Measurements from ENCODE around the gene VASP.
A peak's percentile ranks its signal among the peaks of the same experiment; 100 is the strongest.

The VASP gene

DNA sequence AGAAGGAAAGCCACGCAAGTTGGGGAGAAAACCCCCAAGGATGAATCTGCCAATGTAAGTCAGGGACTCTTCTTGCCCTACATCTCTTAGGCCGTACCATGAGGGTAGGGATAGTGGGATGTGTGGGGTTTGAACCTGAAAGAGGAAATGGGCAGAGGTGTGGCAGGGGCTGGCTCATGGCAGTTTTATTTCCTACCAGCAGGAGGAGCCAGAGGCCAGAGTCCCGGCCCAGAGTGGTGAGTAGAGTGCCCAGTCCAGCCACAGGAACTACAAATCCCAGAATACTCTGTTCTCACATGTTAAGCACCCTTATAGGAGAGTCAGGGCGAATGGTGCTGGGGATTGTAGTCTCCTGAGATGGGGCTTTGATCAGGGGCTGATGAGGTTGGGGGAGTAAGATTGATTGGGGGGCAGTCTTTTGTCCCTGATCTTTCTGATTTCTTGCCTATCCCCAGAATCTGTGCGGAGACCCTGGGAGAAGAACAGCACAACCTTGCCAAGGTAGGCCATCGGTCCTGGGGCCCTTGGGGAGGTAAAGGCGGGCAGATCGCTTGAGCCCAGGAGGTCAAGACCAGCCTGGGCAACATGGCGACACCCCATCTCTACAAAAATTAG is 16.5 kb downstream of the VASP start:
- peaks cover 12% of the 10 kb centered on the region for H3K4me1 ChIP-seq
- H4K20me1 ChIP-seq = peaks cover 26% of the 10 kb centered on the region
- no peaks in the 10 kb centered on the region for H3K9me3 ChIP-seq
- no peak overlapping the region for H3K27ac ChIP-seq
- no peak overlapping the region for H3K4me2 ChIP-seq
- no peak overlapping the region for H3K4me3 ChIP-seq
- H3K36me3 ChIP-seq = peaks cover 83% of the 10 kb centered on the region
- no peak for TF ChIP-seq Cebpa-rat (IDR thresholded peaks at IDR 0.05)
- no peaks in the 10 kb centered on the region for H3K27me3 ChIP-seq
- no peak overlapping the region for H3K9ac ChIP-seq

GRCh38 chr19:45524575-45525129 is 17.4 kb downstream of the VASP start:
- no peak overlapping the region for H3K9ac ChIP-seq
- TF ChIP-seq Cebpa-rat (IDR thresholded peaks at IDR 0.05) = no peak

DNA sequence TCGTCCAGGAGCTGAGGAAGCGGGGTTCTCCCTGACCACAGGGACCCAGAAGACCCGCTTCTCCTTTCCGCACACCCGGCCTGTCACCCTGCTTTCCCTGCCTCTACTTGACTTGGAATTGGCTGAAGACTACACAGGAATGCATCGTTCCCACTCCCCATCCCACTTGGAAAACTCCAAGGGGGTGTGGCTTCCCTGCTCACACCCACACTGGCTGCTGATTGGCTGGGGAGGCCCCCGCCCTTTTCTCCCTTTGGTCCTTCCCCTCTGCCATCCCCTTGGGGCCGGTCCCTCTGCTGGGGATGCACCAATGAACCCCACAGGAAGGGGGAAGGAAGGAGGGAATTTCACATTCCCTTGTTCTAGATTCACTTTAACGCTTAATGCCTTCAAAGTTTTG is 18.9 kb downstream of the VASP start:
- Histone ChIP-seq H3K36me3 (peaks cover 60% of the 10 kb centered on the region), H3K27me3 (no peaks in the 10 kb centered on the region), H3K4me3 (no peak overlapping the region), H3K4me2 (peak overlapping the region; percentile 26), H3K4me1 (peaks cover 12% of the 10 kb centered on the region), H3K9ac (no peak overlapping the region), H3K27ac (no peak overlapping the region), H3K9me3 (peaks cover 9% of the 10 kb centered on the region), H4K20me1 (peaks cover 8% of the 10 kb centered on the region)
- TF ChIP-seq Cebpa-rat (IDR thresholded peaks at IDR 0.05) = no peak

More at GRCh38 chr19:45524575-45525129, 17.4 kb downstream of the VASP start:
- H3K9me3 ChIP-seq = no peaks in the 10 kb centered on the region
- H3K4me3 ChIP-seq = no peak overlapping the region
- H3K4me1 ChIP-seq = peaks cover 12% of the 10 kb centered on the region
- no peak overlapping the region for H3K27ac ChIP-seq
- no peak overlapping the region for H3K4me2 ChIP-seq
- peaks cover 74% of the 10 kb centered on the region for H3K36me3 ChIP-seq
- H3K27me3 ChIP-seq = no peaks in the 10 kb centered on the region
- H4K20me1 ChIP-seq = peaks cover 20% of the 10 kb centered on the region

DNA sequence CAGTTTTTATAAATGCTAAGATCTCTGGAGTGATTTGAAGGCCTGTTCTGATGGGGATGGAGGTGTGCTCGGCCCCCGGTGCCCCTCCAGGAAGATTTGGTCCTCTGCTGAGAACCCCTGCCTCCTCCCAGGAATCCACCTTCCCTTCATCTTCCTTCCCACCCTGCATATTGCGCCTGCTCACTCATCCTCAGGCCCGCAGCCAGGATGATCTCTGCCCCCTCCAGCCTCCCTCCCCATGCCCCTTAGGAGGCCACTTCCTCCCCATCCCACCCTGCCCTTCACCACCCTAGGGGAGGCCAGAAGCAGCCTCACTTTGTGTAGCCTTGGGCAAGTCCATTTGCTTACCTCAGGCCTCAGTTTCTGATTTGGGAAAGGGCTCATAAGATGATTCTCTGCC is 19.7 kb downstream of the VASP start:
- H3K9me3 ChIP-seq = peaks cover 18% of the 10 kb centered on the region
- H4K20me1 ChIP-seq = peaks cover 5% of the 10 kb centered on the region
- H3K4me2 ChIP-seq = peak overlapping the region; percentile 26; the same call in 1 of the 2 replicates
- H3K4me1 ChIP-seq = peaks cover 12% of the 10 kb centered on the region
- H3K9ac ChIP-seq = no peak overlapping the region
- no peaks in the 10 kb centered on the region for H3K27me3 ChIP-seq
- H3K36me3 ChIP-seq = peaks cover 58% of the 10 kb centered on the region
- H3K4me3 ChIP-seq = no peak overlapping the region
- H3K27ac ChIP-seq = no peak overlapping the region
- no peak for TF ChIP-seq Cebpa-rat (IDR thresholded peaks at IDR 0.05)

DNA sequence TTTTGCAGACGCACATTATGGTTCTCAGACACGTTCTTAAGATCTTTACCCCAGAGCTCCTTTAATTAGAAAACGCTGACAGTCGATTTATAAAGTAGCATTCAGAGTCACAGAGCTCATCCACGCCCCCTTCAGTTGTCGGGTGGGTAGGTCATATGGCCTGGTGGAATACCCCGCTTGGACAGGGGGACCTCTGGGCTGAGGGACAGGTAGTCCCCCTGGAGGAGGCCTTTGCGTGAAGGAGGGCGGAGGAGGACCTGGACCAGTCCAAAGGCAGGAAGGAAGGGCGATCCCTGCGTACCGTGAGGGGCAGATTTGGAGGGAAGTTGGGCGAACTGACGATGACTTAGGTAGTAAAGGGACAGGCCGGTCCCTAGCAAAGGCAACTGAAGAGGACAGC is 20.5 kb downstream of the VASP start:
- Histone ChIP-seq H3K9me3 (peaks cover 22% of the 10 kb centered on the region), H4K20me1 (peaks cover 5% of the 10 kb centered on the region; the same call in 1 of the 2 replicates), H3K36me3 (peaks cover 52% of the 10 kb centered on the region), H3K4me3 (no peak overlapping the region), H3K4me1 (peaks cover 12% of the 10 kb centered on the region), H3K9ac (no peak overlapping the region), H3K4me2 (no peak overlapping the region), H3K27ac (no peak overlapping the region), H3K27me3 (no peaks in the 10 kb centered on the region)
- no peak for TF ChIP-seq Cebpa-rat (IDR thresholded peaks at IDR 0.05)

DNA sequence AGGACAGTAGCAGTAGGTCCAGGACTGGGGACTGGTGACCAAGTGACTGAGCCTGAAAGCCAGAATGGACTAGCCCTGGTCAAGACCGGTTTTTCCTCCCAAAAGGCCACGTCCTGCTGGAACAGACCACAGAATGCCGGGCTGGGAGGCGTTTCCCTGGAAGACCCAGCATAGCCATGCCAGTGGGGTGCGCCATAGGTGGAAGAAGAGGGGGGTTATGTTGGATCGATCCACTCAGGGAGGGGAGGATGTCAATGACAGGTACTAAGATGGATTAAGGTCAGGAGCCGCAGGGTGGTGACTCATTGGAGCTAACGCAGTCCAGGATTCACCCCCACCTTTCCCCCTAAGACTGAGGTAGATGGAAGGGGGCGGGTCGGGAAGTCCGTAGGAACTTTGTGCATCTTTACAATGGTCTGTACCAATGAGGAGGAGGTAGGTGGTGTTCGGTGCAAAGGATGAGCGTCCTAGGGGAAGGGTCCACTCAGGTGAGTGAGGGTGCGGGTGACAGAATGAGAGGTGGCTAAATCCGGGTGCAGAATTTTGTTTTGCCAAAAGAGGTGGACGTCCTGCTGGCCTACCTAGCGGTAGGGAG is 21.0 kb downstream of the VASP start:
- Histone ChIP-seq H3K4me2 (no peak overlapping the region), H3K9ac (no peak overlapping the region), H3K27me3 (no peaks in the 10 kb centered on the region), H3K9me3 (peaks cover 22% of the 10 kb centered on the region), H3K27ac (no peak overlapping the region), H3K4me3 (no peak overlapping the region), H4K20me1 (peaks cover 5% of the 10 kb centered on the region; the same call in 1 of the 2 replicates), H3K4me1 (peaks cover 12% of the 10 kb centered on the region), H3K36me3 (peaks cover 50% of the 10 kb centered on the region)
- no peak for TF ChIP-seq Cebpa-rat (IDR thresholded peaks at IDR 0.05)

- Histone ChIP-seq H3K4me3 (no peak overlapping the region), H3K9ac (no peak overlapping the region)
Measured at GRCh38 chr19:45528744-45529419, 21.6 kb downstream of the VASP start.

GRCh38 chr19:45529420-45529785 is 22.1 kb downstream of the VASP start:
- Histone ChIP-seq H4K20me1 (peaks cover 5% of the 10 kb centered on the region; the same call in 1 of the 2 replicates), H3K4me2 (no peak overlapping the region)

More at GRCh38 chr19:45528744-45529419, 21.6 kb downstream of the VASP start:
- peaks cover 5% of the 10 kb centered on the region; the same call in 1 of the 2 replicates for H4K20me1 ChIP-seq
- H3K27me3 ChIP-seq = no peaks in the 10 kb centered on the region
- H3K36me3 ChIP-seq = peaks cover 49% of the 10 kb centered on the region
- H3K4me1 ChIP-seq = peaks cover 12% of the 10 kb centered on the region
- no peak for TF ChIP-seq Cebpa-rat (IDR thresholded peaks at IDR 0.05)
- no peak overlapping the region for H3K4me2 ChIP-seq
- no peak overlapping the region for H3K27ac ChIP-seq
- peaks cover 22% of the 10 kb centered on the region for H3K9me3 ChIP-seq

GRCh38 chr19:45531349-45531748 is 24.1 kb downstream of the VASP start:
- Histone ChIP-seq H3K27ac (no peak overlapping the region), H4K20me1 (peaks cover 5% of the 10 kb centered on the region; the same call in 1 of the 2 replicates), H3K9ac (no peak overlapping the region), H3K36me3 (peaks cover 25% of the 10 kb centered on the region), H3K4me1 (peaks cover 6% of the 10 kb centered on the region), H3K4me3 (no peak overlapping the region), H3K27me3 (no peaks in the 10 kb centered on the region), H3K4me2 (no peak overlapping the region), H3K9me3 (peaks cover 22% of the 10 kb centered on the region)
- TF ChIP-seq Cebpa-rat (IDR thresholded peaks at IDR 0.05) = no peak

More at GRCh38 chr19:45529420-45529785, 22.1 kb downstream of the VASP start:
- Histone ChIP-seq H3K4me1 (peaks cover 12% of the 10 kb centered on the region), H3K36me3 (peaks cover 44% of the 10 kb centered on the region), H3K9ac (no peak overlapping the region), H3K9me3 (peaks cover 22% of the 10 kb centered on the region), H3K27ac (no peak overlapping the region), H3K4me3 (no peak overlapping the region), H3K27me3 (no peaks in the 10 kb centered on the region)
- TF ChIP-seq Cebpa-rat (IDR thresholded peaks at IDR 0.05) = no peak

DNA sequence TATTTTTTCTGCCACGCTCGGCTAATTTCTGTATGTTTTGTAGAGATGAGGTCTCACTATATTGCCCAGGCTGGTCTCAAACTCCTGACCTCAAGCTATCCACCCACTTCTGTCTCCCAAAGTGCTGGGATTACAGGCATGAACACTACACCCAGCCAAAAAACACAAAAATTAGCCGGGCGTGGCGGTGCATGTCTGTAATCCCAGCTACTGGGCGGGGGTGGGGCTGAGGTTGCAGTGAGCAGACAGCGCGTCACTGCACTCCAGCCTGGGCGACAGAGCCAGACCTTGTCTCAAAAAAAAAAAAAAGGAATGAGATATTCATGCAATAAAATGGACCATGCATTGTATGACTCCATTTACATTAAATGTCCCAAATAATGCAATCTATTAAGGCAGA is 32.2 kb downstream of the VASP start:
- no peak for TF ChIP-seq Cebpa-rat (IDR thresholded peaks at IDR 0.05)
- Histone ChIP-seq H3K4me2 (no peak overlapping the region), H3K9me3 (peaks cover 18% of the 10 kb centered on the region), H3K9ac (no peak overlapping the region), H3K4me1 (peaks cover 23% of the 10 kb centered on the region), H3K4me3 (no peak overlapping the region), H3K27ac (no peak overlapping the region), H3K36me3 (no peaks in the 10 kb centered on the region), H3K27me3 (no peaks in the 10 kb centered on the region), H4K20me1 (no peaks in the 10 kb centered on the region)
